Measurements from ENCODE around the gene ESR2. TPM values are rescaled to one million over a fixed set of nuclear protein-coding genes. Genes with fewer than 3 reads are reported as not detected.
"Not testable (repeated sequence)": the region's sequence is repeated elsewhere in the genome, so short reads cannot be mapped to it uniquely, and the experiment has no call there.

The ESR2 gene
- total RNA-seq, 1 donor from 2014 or later = 0.31 TPM

GRCh38 chr14:64040044-64040443 is 254.1 kb downstream of the ESR2 start:
- no peak overlapping the region for H3K4me3 Mint-ChIP-seq
- no peak overlapping the region for H3K27ac Mint-ChIP-seq
- no peak for DNase-seq (ENCODE audit: low spot score in 2 of 2, unreplicated experiment in 2 of 2)
- peak; percentile 15 for TF ChIP-seq CTCF (IDR thresholded peaks at IDR 0.05; ENCODE audit: unreplicated experiment)
- H3K9me3 Mint-ChIP-seq = peaks cover 22% of the 10 kb centered on the region
- no peaks in the 10 kb centered on the region for H3K27me3 Mint-ChIP-seq (ENCODE audit: low read depth)
- H3K4me1 Mint-ChIP-seq = no peaks in the 10 kb centered on the region
- peaks cover 40% of the 10 kb centered on the region for H3K36me3 Mint-ChIP-seq

GRCh38 chr14:64038841-64039542 is 255.2 kb downstream of the ESR2 start:
- no peak for DNase-seq (ENCODE audit: low spot score in 2 of 2, unreplicated experiment in 2 of 2)
- H3K27me3 Mint-ChIP-seq (ENCODE audit: low read depth) = no peaks in the 10 kb centered on the region
- H3K36me3 Mint-ChIP-seq = peaks cover 35% of the 10 kb centered on the region
- no peak overlapping the region for H3K27ac Mint-ChIP-seq
- H3K4me1 Mint-ChIP-seq = no peaks in the 10 kb centered on the region
- no peak overlapping the region for H3K4me3 Mint-ChIP-seq
- TF ChIP-seq CTCF (IDR thresholded peaks at IDR 0.05; ENCODE audit: unreplicated experiment) = no peak
- H3K9me3 Mint-ChIP-seq = peaks cover 16% of the 10 kb centered on the region

GRCh38 chr14:64037869-64038745 is 256.1 kb downstream of the ESR2 start:
- not testable (repeated sequence) for H3K27me3 Mint-ChIP-seq (ENCODE audit: low read depth); H3K4me1 Mint-ChIP-seq; DNase-seq (ENCODE audit: low spot score in 2 of 2, unreplicated experiment in 2 of 2); H3K27ac Mint-ChIP-seq; H3K4me3 Mint-ChIP-seq
- peaks cover 31% of the 10 kb centered on the region for H3K36me3 Mint-ChIP-seq
- peaks cover 15% of the 10 kb centered on the region for H3K9me3 Mint-ChIP-seq

GRCh38 chr14:64035143-64035542 is 259.0 kb downstream of the ESR2 start:
- peaks cover 2% of the 10 kb centered on the region for H3K4me1 Mint-ChIP-seq
- H3K36me3 Mint-ChIP-seq = peaks cover 33% of the 10 kb centered on the region
- no peaks in the 10 kb centered on the region for H3K27me3 Mint-ChIP-seq (ENCODE audit: low read depth)
- no peak for DNase-seq (ENCODE audit: low spot score in 2 of 2, unreplicated experiment in 2 of 2)
- H3K9me3 Mint-ChIP-seq = peaks cover 4% of the 10 kb centered on the region
- no peak overlapping the region for H3K27ac Mint-ChIP-seq
- no peak overlapping the region for H3K4me3 Mint-ChIP-seq
- no peak for TF ChIP-seq CTCF (IDR thresholded peaks at IDR 0.05; ENCODE audit: unreplicated experiment)

Small RNA genes lying within 50 kb of the gene (microRNA-seq; reads per million reads assigned to microRNA genes)
- gene MIR548H1 = not detected

Other genes starting within 250 kb of the ESR2 start
- 43.3 to 48.6 TPM (median 46.6 TPM) in 3 replicates for gene MTHFD1, start 94.0 kb upstream of the ESR2 start, total RNA-seq
- 2.0 to 2.1 TPM (median 2.1 TPM) in 3 replicates for gene AKAP5, start 171.1 kb upstream of the ESR2 start, total RNA-seq
- gene ZBTB25, start 209.5 kb upstream of the ESR2 start, total RNA-seq = 19.1 to 20.6 TPM (median 19.1 TPM) in 3 replicates
- 66.3 to 67.4 TPM (median 66.4 TPM) in 3 replicates for gene ZBTB1, start 210.4 kb upstream of the ESR2 start, total RNA-seq
- 10.1 to 10.6 TPM (median 10.5 TPM) in 3 replicates for gene HSPA2, start 246.4 kb upstream of the ESR2 start, total RNA-seq

Measured in mesothelial cell of epicardium (in vitro differentiated cells).